SK-N-SH (cell line): Measurements from ENCODE around the gene BABAM2. TPM values are rescaled to one million over a fixed set of nuclear protein-coding genes. Genes with fewer than 3 reads are reported as not detected.
"Not testable (repeated sequence)": the region's sequence is repeated elsewhere in the genome, so short reads cannot be mapped to it uniquely, and the experiment has no call there.

Experiments
- CTCF ChIA-PET: fragments of 300-600, 350-600 bp; formaldehyde crosslinking; extraction: SDS; loops from one replicate; lab custom pipeline; 2021; lab: Yijun Ruan, JAX
- POLR2A ChIA-PET: fragments of 350-600 bp; sonication (Branson Sonifier 250); formaldehyde crosslinking; extraction: SDS; loops from one replicate; lab custom pipeline; 2020; ENCODE audit warnings: antibody characterized with exemption, inconsistent platforms; lab: Yijun Ruan, JAX
- DNase-seq: peaks from one replicate; pipeline ENCODE4 v3.0.0; 2012
- H2AFZ ChIP-seq: fragments of 200-600 bp; sonication (generic); 2 replicates; pipeline ENCODE4 v1.8.1; 2016; ENCODE audit warnings: antibody characterized with exemption, mild to moderate bottlenecking, low read depth
- H3F3A ChIP-seq: fragments of 200-600 bp; sonication (generic); replicated peaks from 2 replicates; pipeline ENCODE3; 2016; ENCODE audit warnings: antibody characterized with exemption, mild to moderate bottlenecking; ENCODE audit not compliant: insufficient read depth
- H3K27ac ChIP-seq, 2 experiments: fragments of 200-500 bp in 1 of 2; fragments of 200-600 bp in 1 of 2; sonication (Bioruptor generic) in 1 of 2; sonication (generic), shearing (Covaris generic) in 1 of 2; 2 replicates each; pipeline versions ENCODE4 v1.5.1 to v1.6.1; 2014 to 2016; ENCODE audit warnings: low read depth in 2 of 2, inconsistent platforms in 1 of 2, low read length in 1 of 2, mild to moderate bottlenecking in 1 of 2, mixed read lengths in 1 of 2
- H3K27me3 ChIP-seq: fragments of 200-600 bp; sonication (generic), shearing (Covaris generic); 2 replicates; pipeline ENCODE4 v1.6.1; 2016; ENCODE audit warnings: mixed run types; ENCODE audit not compliant: insufficient read depth
- H3K36me3 ChIP-seq, 2 experiments: fragments of 200-500 bp in 1 of 2; fragments of 200-600 bp in 1 of 2; sonication (Bioruptor generic) in 1 of 2; sonication (generic) in 1 of 2; replicated peaks in 1 of 2; 2 replicates each; pipeline versions ENCODE3 to v1.5.1; 2014 to 2016; ENCODE audit warnings: low read length in 1 of 2, mild to moderate bottlenecking in 1 of 2; ENCODE audit not compliant: insufficient read depth in 2 of 2, control insufficient read depth in 1 of 2
- H3K4me1 ChIP-seq, 2 experiments: fragments of 200-500 bp in 1 of 2; fragments of 200-600 bp in 1 of 2; sonication (Bioruptor generic) in 1 of 2; sonication (generic), shearing (Covaris generic) in 1 of 2; 2 replicates each; pipeline versions ENCODE4 v1.5.1 to v1.6.1; 2014 to 2016; ENCODE audit warnings: low read depth in 1 of 2, low read length in 1 of 2, mixed run types in 1 of 2; ENCODE audit not compliant: insufficient read depth in 2 of 2, control insufficient read depth in 1 of 2
- H3K4me2 ChIP-seq: fragments of 200-600 bp; sonication (generic), shearing (Covaris generic); 2 replicates; pipeline ENCODE4 v1.6.1; 2017; ENCODE audit warnings: mixed run types
- H3K4me3 ChIP-seq, 2 experiments: fragments of 200-500 bp in 1 of 2; fragments of 200-600 bp in 1 of 2; sonication (Bioruptor generic) in 1 of 2; sonication (generic), shearing (Covaris generic) in 1 of 2; 2 replicates each; pipeline versions ENCODE4 v1.5.1 to v1.8.1; 2014 to 2016; ENCODE audit warnings: low read depth in 2 of 2, inconsistent platforms in 1 of 2, low read length in 1 of 2, mild to moderate bottlenecking in 1 of 2, mixed read lengths in 1 of 2, moderate library complexity in 1 of 2
- H3K79me2 ChIP-seq: fragments of 200-600 bp; sonication (generic); 2 replicates; pipeline ENCODE4 v1.8.1; 2017; ENCODE audit warnings: mild to moderate bottlenecking; ENCODE audit not compliant: insufficient read depth
- H3K9ac ChIP-seq: fragments of 200-600 bp; sonication (generic); 2 replicates; pipeline ENCODE4 v1.6.1; 2017; ENCODE audit warnings: mixed run types
- H3K9me2 ChIP-seq: fragments of 200-600 bp; sonication (generic); 2 replicates; pipeline ENCODE4 v1.6.1; 2017; ENCODE audit warnings: mixed run types
- H3K9me3 ChIP-seq: fragments of 200-600 bp; sonication (generic); 2 replicates; pipeline ENCODE4 v1.6.1; 2017; ENCODE audit warnings: mixed run types, mild to moderate bottlenecking, moderate library complexity
- H4K20me1 ChIP-seq: fragments of 200-600 bp; sonication (generic); 2 replicates; pipeline ENCODE4 v1.6.1; 2017; ENCODE audit warnings: mild to moderate bottlenecking, mixed run types; ENCODE audit not compliant: insufficient read depth
- FOSL2 ChIP-seq: IDR thresholded peaks from 2 replicates; pipeline ENCODE4 v1.4.0; 2012; ENCODE audit warnings: low read depth, mild to moderate bottlenecking, moderate library complexity, borderline replicate concordance
- FOXM1 ChIP-seq: IDR thresholded peaks from 2 replicates; pipeline ENCODE4 v1.4.0; 2012; ENCODE audit warnings: low read depth, mild to moderate bottlenecking
- GATA2 ChIP-seq: sonication (generic); formaldehyde crosslinking; IDR thresholded peaks from 2 replicates; pipeline ENCODE4 v1.5.0; 2020; ENCODE audit warnings: mild to moderate bottlenecking, missing genetic modification reagents
- MXI1 ChIP-seq: IDR thresholded peaks from 2 replicates; pipeline ENCODE4 v1.6.1; 2012; ENCODE audit warnings: mild to moderate bottlenecking, low read depth, low read length, improper control_type of control experiment
- RAD21 ChIP-seq: IDR thresholded peaks from 2 replicates; pipeline ENCODE4 v1.6.1; 2012; ENCODE audit warnings: mild to moderate bottlenecking, low read length
- RCOR1 ChIP-seq: fragments of 150-350 bp; IDR thresholded peaks from 2 replicates; pipeline ENCODE4 v1.6.1; 2017; ENCODE audit warnings: antibody characterized with exemption, low read length
- RXRA ChIP-seq: IDR thresholded peaks from 2 replicates; pipeline ENCODE4 v1.4.0; 2012; ENCODE audit warnings: low read depth, mild to moderate bottlenecking, borderline replicate concordance
- SMC3 ChIP-seq: IDR thresholded peaks from 2 replicates; pipeline ENCODE4 v1.6.1; 2012; ENCODE audit warnings: low read depth, low read length, improper control_type of control experiment
- WGBS: methylation state at CpG from one replicate; pipeline ENCODE4 v1.1.6; 2017; ENCODE audit warnings: low lambda C conversion rate; 5-methylcytosine and 5-hydroxymethylcytosine counted together
- polyA plus RNA-seq, 3 experiments: library from polyadenylated mRNA; depleted of rRNA; stranded (reverse); fragments of >200 nt; gene quantifications; 2 replicates each; pipeline ENCODE4 v1.2.3, GENCODE V29; 2012
- TF ChIP-seq, protein P1 (sequence below): IDR thresholded peaks from 2 replicates; pipeline ENCODE4; 2012
- TF ChIP-seq, protein P2 (sequence below): IDR thresholded peaks from 2 replicates; pipeline ENCODE4 v1.6.1; 2012; ENCODE audit warnings: mild to moderate bottlenecking, low read depth, low read length, moderate library complexity
- TF ChIP-seq, protein P3 (sequence below): IDR thresholded peaks from 2 replicates; pipeline ENCODE4 v1.4.0; 2012; ENCODE audit warnings: low read depth, borderline replicate concordance
- TF ChIP-seq, protein P4 (sequence below): fragments of 200-600 bp; sonication (generic); IDR thresholded peaks from 2 replicates; pipeline ENCODE4 v1.6.1; 2017; ENCODE audit warnings: antibody characterized with exemption, mild to moderate bottlenecking, moderate library complexity

BABAM2 gene
- polyA plus RNA-seq, 1 of the 3 experiments (the other 2 are of a cell fraction), result 34.0 TPM

DNA sequence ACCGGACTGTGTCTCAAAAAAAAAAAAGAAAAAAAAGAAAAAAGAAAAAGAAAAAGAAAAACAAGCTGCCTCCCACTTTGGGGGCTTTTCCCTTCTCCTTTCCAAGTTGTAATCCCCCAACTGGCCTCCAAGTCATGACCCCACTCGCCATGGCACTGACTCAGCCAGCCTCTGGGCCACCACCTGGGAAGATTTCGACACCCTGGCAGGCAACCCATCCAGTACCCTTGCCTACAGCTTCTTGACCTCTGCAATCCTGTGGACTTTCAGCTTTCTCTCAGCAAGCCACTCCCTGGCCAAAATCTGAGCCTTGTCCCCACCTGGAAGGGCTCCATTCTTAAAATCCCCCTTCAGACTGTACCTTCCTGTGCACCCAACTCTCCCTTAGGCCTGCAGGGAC lies 479.8 kb downstream of the BABAM2 start:
- Histone ChIP-seq H3K27me3 (no peaks in the 10 kb centered on the region), H4K20me1 (no peaks in the 10 kb centered on the region), H3K4me3 (no peak overlapping the region), H3K9me2 (no peaks in the 10 kb centered on the region), H3K36me3 (no peaks in the 10 kb centered on the region), H3K27ac (no peak overlapping the region), H3K79me2 (no peaks in the 10 kb centered on the region), H3K4me1 (peaks cover 4 to 17% of the 10 kb centered on the region in 2 experiments; a peak in 2 of 4 replicates), H3K4me2 (no peak overlapping the region), H3K9ac (no peak overlapping the region), H2AFZ (no peak overlapping the region), H3F3A (no peaks in the 10 kb centered on the region), H3K9me3 (no peaks in the 10 kb centered on the region)
- TF ChIP-seq, protein P1, sequence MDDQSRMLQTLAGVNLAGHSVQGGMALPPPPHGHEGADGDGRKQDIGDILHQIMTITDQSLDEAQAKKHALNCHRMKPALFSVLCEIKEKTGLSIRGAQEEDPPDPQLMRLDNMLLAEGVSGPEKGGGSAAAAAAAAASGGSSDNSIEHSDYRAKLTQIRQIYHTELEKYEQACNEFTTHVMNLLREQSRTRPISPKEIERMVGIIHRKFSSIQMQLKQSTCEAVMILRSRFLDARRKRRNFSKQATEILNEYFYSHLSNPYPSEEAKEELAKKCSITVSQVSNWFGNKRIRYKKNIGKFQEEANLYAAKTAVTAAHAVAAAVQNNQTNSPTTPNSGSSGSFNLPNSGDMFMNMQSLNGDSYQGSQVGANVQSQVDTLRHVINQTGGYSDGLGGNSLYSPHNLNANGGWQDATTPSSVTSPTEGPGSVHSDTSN, result no peak
- TF ChIP-seq, protein P2, sequence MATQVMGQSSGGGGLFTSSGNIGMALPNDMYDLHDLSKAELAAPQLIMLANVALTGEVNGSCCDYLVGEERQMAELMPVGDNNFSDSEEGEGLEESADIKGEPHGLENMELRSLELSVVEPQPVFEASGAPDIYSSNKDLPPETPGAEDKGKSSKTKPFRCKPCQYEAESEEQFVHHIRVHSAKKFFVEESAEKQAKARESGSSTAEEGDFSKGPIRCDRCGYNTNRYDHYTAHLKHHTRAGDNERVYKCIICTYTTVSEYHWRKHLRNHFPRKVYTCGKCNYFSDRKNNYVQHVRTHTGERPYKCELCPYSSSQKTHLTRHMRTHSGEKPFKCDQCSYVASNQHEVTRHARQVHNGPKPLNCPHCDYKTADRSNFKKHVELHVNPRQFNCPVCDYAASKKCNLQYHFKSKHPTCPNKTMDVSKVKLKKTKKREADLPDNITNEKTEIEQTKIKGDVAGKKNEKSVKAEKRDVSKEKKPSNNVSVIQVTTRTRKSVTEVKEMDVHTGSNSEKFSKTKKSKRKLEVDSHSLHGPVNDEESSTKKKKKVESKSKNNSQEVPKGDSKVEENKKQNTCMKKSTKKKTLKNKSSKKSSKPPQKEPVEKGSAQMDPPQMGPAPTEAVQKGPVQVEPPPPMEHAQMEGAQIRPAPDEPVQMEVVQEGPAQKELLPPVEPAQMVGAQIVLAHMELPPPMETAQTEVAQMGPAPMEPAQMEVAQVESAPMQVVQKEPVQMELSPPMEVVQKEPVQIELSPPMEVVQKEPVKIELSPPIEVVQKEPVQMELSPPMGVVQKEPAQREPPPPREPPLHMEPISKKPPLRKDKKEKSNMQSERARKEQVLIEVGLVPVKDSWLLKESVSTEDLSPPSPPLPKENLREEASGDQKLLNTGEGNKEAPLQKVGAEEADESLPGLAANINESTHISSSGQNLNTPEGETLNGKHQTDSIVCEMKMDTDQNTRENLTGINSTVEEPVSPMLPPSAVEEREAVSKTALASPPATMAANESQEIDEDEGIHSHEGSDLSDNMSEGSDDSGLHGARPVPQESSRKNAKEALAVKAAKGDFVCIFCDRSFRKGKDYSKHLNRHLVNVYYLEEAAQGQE, result no peak
- TF ChIP-seq RCOR1 (no peak), SMC3 (no peak), MXI1 (no peak), FOSL2 (no peak), FOXM1 (no peak), RAD21 (no peak), GATA2 (CRISPR knock-in tag) (no peak), RXRA (no peak)
- TF ChIP-seq, protein P3, sequence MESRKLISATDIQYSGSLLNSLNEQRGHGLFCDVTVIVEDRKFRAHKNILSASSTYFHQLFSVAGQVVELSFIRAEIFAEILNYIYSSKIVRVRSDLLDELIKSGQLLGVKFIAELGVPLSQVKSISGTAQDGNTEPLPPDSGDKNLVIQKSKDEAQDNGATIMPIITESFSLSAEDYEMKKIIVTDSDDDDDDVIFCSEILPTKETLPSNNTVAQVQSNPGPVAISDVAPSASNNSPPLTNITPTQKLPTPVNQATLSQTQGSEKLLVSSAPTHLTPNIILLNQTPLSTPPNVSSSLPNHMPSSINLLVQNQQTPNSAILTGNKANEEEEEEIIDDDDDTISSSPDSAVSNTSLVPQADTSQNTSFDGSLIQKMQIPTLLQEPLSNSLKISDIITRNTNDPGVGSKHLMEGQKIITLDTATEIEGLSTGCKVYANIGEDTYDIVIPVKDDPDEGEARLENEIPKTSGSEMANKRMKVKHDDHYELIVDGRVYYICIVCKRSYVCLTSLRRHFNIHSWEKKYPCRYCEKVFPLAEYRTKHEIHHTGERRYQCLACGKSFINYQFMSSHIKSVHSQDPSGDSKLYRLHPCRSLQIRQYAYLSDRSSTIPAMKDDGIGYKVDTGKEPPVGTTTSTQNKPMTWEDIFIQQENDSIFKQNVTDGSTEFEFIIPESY, result no peak
- TF ChIP-seq, protein P4, sequence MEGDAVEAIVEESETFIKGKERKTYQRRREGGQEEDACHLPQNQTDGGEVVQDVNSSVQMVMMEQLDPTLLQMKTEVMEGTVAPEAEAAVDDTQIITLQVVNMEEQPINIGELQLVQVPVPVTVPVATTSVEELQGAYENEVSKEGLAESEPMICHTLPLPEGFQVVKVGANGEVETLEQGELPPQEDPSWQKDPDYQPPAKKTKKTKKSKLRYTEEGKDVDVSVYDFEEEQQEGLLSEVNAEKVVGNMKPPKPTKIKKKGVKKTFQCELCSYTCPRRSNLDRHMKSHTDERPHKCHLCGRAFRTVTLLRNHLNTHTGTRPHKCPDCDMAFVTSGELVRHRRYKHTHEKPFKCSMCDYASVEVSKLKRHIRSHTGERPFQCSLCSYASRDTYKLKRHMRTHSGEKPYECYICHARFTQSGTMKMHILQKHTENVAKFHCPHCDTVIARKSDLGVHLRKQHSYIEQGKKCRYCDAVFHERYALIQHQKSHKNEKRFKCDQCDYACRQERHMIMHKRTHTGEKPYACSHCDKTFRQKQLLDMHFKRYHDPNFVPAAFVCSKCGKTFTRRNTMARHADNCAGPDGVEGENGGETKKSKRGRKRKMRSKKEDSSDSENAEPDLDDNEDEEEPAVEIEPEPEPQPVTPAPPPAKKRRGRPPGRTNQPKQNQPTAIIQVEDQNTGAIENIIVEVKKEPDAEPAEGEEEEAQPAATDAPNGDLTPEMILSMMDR, result no peak
- CTCF ChIA-PET, result interaction anchor here (0.6 to 1.9 kb wide), 6 partner anchors 16 to 560 kb away, joined by 3 to 4 read pairs (median 3); no protein-coding TSS in a partner anchor
- POLR2A ChIA-PET, result interaction anchor here (0.6 kb wide), 1 partner anchor 1973 kb away, joined by 3 read pairs; no protein-coding TSS in a partner anchor
- 83% methylated on average over 3 of the region's 3 CpGs for WGBS
- no peak for DNase-seq

DNA sequence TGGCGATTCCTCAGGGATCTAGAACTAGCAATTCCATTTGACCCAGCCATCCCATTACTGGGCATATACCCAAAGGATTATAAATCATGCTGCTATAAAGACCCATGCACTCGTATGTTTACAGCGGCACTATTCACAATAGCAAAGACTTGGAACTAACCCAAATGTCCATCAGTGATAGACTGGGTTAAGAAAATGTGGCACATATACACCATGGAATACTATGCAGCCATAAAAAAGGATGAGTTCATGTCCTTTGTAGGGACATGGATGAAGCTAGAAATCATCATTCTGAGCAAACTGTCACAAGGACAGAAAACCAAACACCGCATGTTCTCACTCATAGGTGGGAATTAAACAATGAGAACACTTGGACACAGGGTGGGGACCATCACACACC lies 481.2 kb downstream of the BABAM2 start:
- H3F3A ChIP-seq, H2AFZ ChIP-seq, H3K9ac ChIP-seq, POLR2A ChIA-PET, H4K20me1 ChIP-seq, H3K27me3 ChIP-seq, H3K36me3 ChIP-seq, H3K9me3 ChIP-seq, H3K4me3 ChIP-seq, H3K4me2 ChIP-seq, CTCF ChIA-PET, H3K4me1 ChIP-seq, H3K27ac ChIP-seq, H3K9me2 ChIP-seq, DNase-seq, H3K79me2 ChIP-seq: not testable (repeated sequence)
- WGBS, result 92% methylated on average over 4 of the region's 4 CpGs
